K562 (cell line): ENCODE results near the gene MYL10. TPM values are rescaled to one million over a fixed set of nuclear protein-coding genes. Genes with fewer than 3 reads are reported as not detected.

ENCODE experiments used
- ATAC-seq: fragments of 200-7000 bp; cut with Tn5 transposase; 3 replicates; pipeline ENCODE4 v1.9.1; 2020; ENCODE audit warnings: moderate library complexity
- BruUV-seq: library from RNA; stranded (reverse); fragments of 400-500 nt; replicated peaks from 2 replicates; lab custom pipeline; 2021; lab: Mats Ljungman, UMichigan
- CTCF ChIA-PET: fragments of 300-600 bp; formaldehyde crosslinking; extraction: SDS; loops from one replicate; lab custom pipeline; 2021; ENCODE audit warnings: low intra/inter-chr PET ratio; lab: Yijun Ruan, JAX
- POLR2A ChIA-PET: fragments of 300-600, 350-650 bp; sonication (Branson Sonifier 250); formaldehyde crosslinking; extraction: SDS; loops from one replicate; lab custom pipeline; 2021; ENCODE audit warnings: antibody characterized with exemption, inconsistent platforms; lab: Yijun Ruan, JAX
- DNase-seq, 4 experiments: peaks; one replicate each; pipeline versions ENCODE4 v3.0.0 to v3.0.0-alpha.2; 2011 to 2018; ENCODE audit warnings: low spot score in 3 of 4, mixed read lengths in 3 of 4; ENCODE audit errors: extremely low read depth in 1 of 4
- FAIRE-seq: peaks from 2 replicates; lab custom pipeline; 2011; peaks lifted over from hg19 to GRCh38; lab: Jason Lieb, UNC
- H2AFZ ChIP-seq: 2 replicates; pipeline ENCODE4 v1.6.0; 2011; ENCODE audit warnings: low read depth, low read length, control low read depth, inconsistent platforms
- H3K27ac ChIP-seq: fragments of 200-600 bp; 3 replicates; pipeline ENCODE4 v1.8.0; 2011; ENCODE audit warnings: low read depth, mild to moderate bottlenecking, control low read depth, inconsistent platforms, low read length, moderate library complexity, mixed read lengths; ENCODE audit errors: extremely low read depth
- H3K27me3 ChIP-seq, 2 experiments: fragments of 300-600 bp in 1 of 2; 2 replicates in 1 of 2; 3 replicates in 1 of 2; pipeline versions ENCODE4 v1.6.0 to v1.8.0; 2011; ENCODE audit warnings: inconsistent platforms in 2 of 2, low read length in 2 of 2, mild to moderate bottlenecking in 1 of 2, mixed read lengths in 1 of 2, moderate library complexity in 1 of 2; ENCODE audit not compliant: control insufficient read depth in 2 of 2, insufficient read depth in 2 of 2
- H3K36me3 ChIP-seq: fragments of 300-600 bp; 3 replicates; pipeline ENCODE4 v1.8.0; 2011; ENCODE audit warnings: mild to moderate bottlenecking, low read length, inconsistent platforms; ENCODE audit not compliant: control insufficient read depth, insufficient read depth
- H3K4me1 ChIP-seq, 2 experiments: fragments of 200-600 bp in 1 of 2; replicated peaks in 1 of 2; 2 replicates in 1 of 2; 3 replicates in 1 of 2; pipeline versions ENCODE4 v1.5.1 to v1.8.0; 2011; ENCODE audit warnings: inconsistent platforms in 2 of 2, low read length in 2 of 2, mild to moderate bottlenecking in 1 of 2, mixed read lengths in 1 of 2, moderate library complexity in 1 of 2; ENCODE audit not compliant: control insufficient read depth in 2 of 2, insufficient read depth in 2 of 2
- H3K4me2 ChIP-seq: 2 replicates; pipeline ENCODE4 v1.6.1; 2011; ENCODE audit warnings: low read length, control low read depth, inconsistent platforms, mixed read lengths; ENCODE audit not compliant: insufficient read depth
- H3K4me3 ChIP-seq: fragments of 200-600 bp; sonication (generic), shearing (Covaris generic); 2 replicates; pipeline ENCODE4 v1.5.1; 2016; ENCODE audit warnings: control low read depth, inconsistent platforms
- H3K79me2 ChIP-seq: fragments of 200-600 bp; 3 replicates; pipeline ENCODE4 v1.8.0; 2011; ENCODE audit warnings: low read length, inconsistent platforms; ENCODE audit not compliant: control insufficient read depth, insufficient read depth
- H3K9ac ChIP-seq, 2 experiments: 2 replicates each; pipeline versions ENCODE4 v1.6.0 to v1.6.1; 2011; ENCODE audit warnings: low read depth in 2 of 2, low read length in 2 of 2, control low read depth in 1 of 2, inconsistent platforms in 1 of 2, mild to moderate bottlenecking in 1 of 2, mixed read lengths in 1 of 2; ENCODE audit not compliant: insufficient read depth in 1 of 2
- H3K9me1 ChIP-seq: one replicate; pipeline ENCODE4 v1.6.0; 2011; ENCODE audit warnings: inconsistent platforms, mild to moderate bottlenecking, low read length, moderate library complexity; ENCODE audit not compliant: control insufficient read depth, insufficient read depth
- H3K9me3 ChIP-seq: replicated peaks from 2 replicates; pipeline ENCODE4 v1.5.1; 2011; ENCODE audit warnings: low read depth, low read length, inconsistent platforms; ENCODE audit not compliant: control insufficient read depth, insufficient read depth
- H4K20me1 ChIP-seq: replicated peaks from 2 replicates; pipeline ENCODE4 v1.6.1; 2011; ENCODE audit warnings: low read length, inconsistent platforms, mixed read lengths; ENCODE audit not compliant: control insufficient read depth, insufficient read depth
- CSDE1 ChIP-seq, 2 experiments: fragments of 450-650 bp; IDR thresholded peaks; 2 replicates each; pipeline ENCODE4 v1.6.1; 2016; ENCODE audit warnings: mild to moderate bottlenecking in 1 of 2
- ESRRB ChIP-seq: fragments of 250-450 bp; sonication (Bioruptor Pico); IDR thresholded peaks from 2 replicates; pipeline ENCODE4 v1.5.0; 2020; ENCODE audit warnings: mild to moderate bottlenecking, moderate library complexity, borderline replicate concordance
- ZC3H11A ChIP-seq: IDR thresholded peaks from 2 replicates; pipeline ENCODE4 v1.6.1; 2012; ENCODE audit warnings: low read depth, low read length, improper control_type of control experiment
- ZC3H8 ChIP-seq: fragments of 450-650 bp; IDR thresholded peaks from 2 replicates; pipeline ENCODE4 v1.6.1; 2017
- ZNF3 ChIP-seq: fragments of 250-450 bp; sonication (Bioruptor Pico); IDR thresholded peaks from 2 replicates; pipeline ENCODE4 v1.5.0; 2021; ENCODE audit warnings: mild to moderate bottlenecking, moderate library complexity
- WGBS: fragments of 100-300 bp; shearing (Covaris generic); methylation state at CpG from one replicate; pipeline ENCODE4 v1.1.6; 2016; ENCODE audit warnings: low coverage, mixed read lengths; ENCODE audit not compliant: insufficient coverage; ENCODE audit errors: missing lambda C conversion rate; 5-methylcytosine and 5-hydroxymethylcytosine counted together
- in situ Hi-C: fragments of 300-500 bp; cut with MboI; formaldehyde crosslinking; loops from 4 replicates; pipeline ENCODE4 v1.15.0; 2018; ENCODE audit warnings: inconsistent platforms, mixed read lengths
- intact Hi-C: fragments of 100-400 bp; cut with micrococcal nuclease; formaldehyde crosslinking; loops from 2 replicates; pipeline ENCODE4 v1.14.2; 2022
- polyA plus RNA-seq, 8 experiments: library from polyadenylated mRNA; depleted of rRNA in 4 of 8; stranded (reverse) in 5 of 8; unstranded in 3 of 8; fragments of >200 nt; fragmentation: Nextera tagmentation in 2 of 8; fragmentation: Illumina TruSeq in 1 of 8; extraction: Ambion mirVana in 2 of 8; extraction: Trizol in 1 of 8; gene quantifications; 2 replicates each; pipeline versions ENCODE4 v1.2.1 to v1.2.3, GENCODE V29; 2011 to 2014; ENCODE audit warnings: inconsistent platforms in 1 of 8, missing spikeins in 1 of 8
- total RNA-seq, 7 experiments: library from RNA; depleted of rRNA in 6 of 7; stranded (reverse); fragments of >200 nt in 6 of 7; fragmentation: Illumina TruSeq in 2 of 7; extraction: Trizol in 2 of 7; gene quantifications; 2 replicates each; pipeline versions ENCODE4 v1.2.1 to v1.2.3, GENCODE V29; 2011 to 2021; ENCODE audit warnings: low replicate concordance in 1 of 7
- TF ChIP-seq, protein P1 (sequence below), 2 experiments: IDR thresholded peaks; 2 replicates each; pipeline ENCODE4 v1.6.1; 2011; ENCODE audit warnings: borderline replicate concordance in 1 of 2, control low read depth in 1 of 2, low read depth in 1 of 2, low read length in 1 of 2, mild to moderate bottlenecking in 1 of 2, mixed read lengths in 1 of 2, moderate library complexity in 1 of 2; ENCODE audit not compliant: insufficient read depth in 1 of 2, insufficient read length in 1 of 2, poor library complexity in 1 of 2, severe bottlenecking in 1 of 2; ENCODE audit errors: extremely low read depth in 1 of 2
- TF ChIP-seq, protein P2 (sequence below), 3 experiments: IDR thresholded peaks in 2 of 3; conservative IDR thresholded peaks in 1 of 3; 2 replicates each; pipeline ENCODE4 v1.5.1; 2011 to 2012; ENCODE audit warnings: low read length in 3 of 3, mild to moderate bottlenecking in 3 of 3, control low read depth in 2 of 3, improper control_type of control experiment in 1 of 3, inconsistent platforms in 1 of 3, low read depth in 1 of 3, mixed read lengths in 1 of 3, moderate library complexity in 1 of 3; ENCODE audit not compliant: insufficient read depth in 2 of 3

MYL10 gene
- total and polyA plus RNA-seq, 9 of the 15 experiments (the other 6 are each of a cell fraction or from before 2014, with no cell fraction given): not detected

DNA sequence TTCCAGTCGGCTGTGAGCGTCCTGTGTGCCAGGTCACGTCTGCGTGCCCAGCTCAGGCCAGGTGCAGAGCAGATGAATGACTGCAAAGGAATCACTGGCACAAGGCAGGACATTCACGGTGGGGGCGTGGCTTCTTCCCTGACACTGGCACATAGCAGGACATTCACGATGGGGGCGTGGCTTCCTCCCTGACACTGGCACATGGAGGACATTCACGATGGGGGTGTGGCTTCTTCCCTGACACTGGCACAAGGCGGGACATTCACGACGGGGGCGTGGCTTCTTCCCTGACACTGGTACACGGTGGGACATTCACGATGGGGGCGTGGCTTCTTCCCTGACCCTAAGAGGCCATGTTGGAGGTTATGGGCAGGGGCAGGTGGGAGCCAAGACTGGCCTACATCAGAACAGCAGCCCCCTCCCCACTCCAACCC is 64.3 kb downstream of the MYL10 start:
- Histone ChIP-seq H3K9me3 (no peaks in the 10 kb centered on the region), H3K36me3 (no peaks in the 10 kb centered on the region), H3K27me3 (peaks cover 5 to 56% of the 10 kb centered on the region in 2 experiments; a peak in 4 of 5 replicates), H3K4me2 (no peak overlapping the region), H3K4me1 (peaks cover 0 to 10% of the 10 kb centered on the region in 2 experiments; a peak in 2 of 5 replicates), H3K4me3 (no peak overlapping the region), H4K20me1 (no peaks in the 10 kb centered on the region; the same call in 1 of the 2 replicates), H3K9ac (no peak overlapping the region), H3K9me1 (no peaks in the 10 kb centered on the region), H3K27ac (no peak overlapping the region), H2AFZ (no peak overlapping the region), H3K79me2 (no peaks in the 10 kb centered on the region)
- DNase-seq (peak in 3 of 4 experiments; percentile 8 to 49 (median 41)), ATAC-seq (no peak), FAIRE-seq (no peak)
- CTCF ChIA-PET: no interaction called here
- intact Hi-C loops: no loop called here
- TF ChIP-seq, protein P1, sequence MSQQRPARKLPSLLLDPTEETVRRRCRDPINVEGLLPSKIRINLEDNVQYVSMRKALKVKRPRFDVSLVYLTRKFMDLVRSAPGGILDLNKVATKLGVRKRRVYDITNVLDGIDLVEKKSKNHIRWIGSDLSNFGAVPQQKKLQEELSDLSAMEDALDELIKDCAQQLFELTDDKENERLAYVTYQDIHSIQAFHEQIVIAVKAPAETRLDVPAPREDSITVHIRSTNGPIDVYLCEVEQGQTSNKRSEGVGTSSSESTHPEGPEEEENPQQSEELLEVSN (IDR thresholded peaks at IDR 0.05; ENCODE audit: borderline replicate concordance in 1 of 2, extremely low read depth in 1 of 2, insufficient read depth in 1 of 2, insufficient read length in 1 of 2, low read depth in 1 of 2, low read length in 1 of 2, poor library complexity in 1 of 2, severe bottlenecking in 1 of 2): no peak
- TF ChIP-seq ESRRB (CRISPR knock-in tag): no peak
- TF ChIP-seq, protein P2, sequence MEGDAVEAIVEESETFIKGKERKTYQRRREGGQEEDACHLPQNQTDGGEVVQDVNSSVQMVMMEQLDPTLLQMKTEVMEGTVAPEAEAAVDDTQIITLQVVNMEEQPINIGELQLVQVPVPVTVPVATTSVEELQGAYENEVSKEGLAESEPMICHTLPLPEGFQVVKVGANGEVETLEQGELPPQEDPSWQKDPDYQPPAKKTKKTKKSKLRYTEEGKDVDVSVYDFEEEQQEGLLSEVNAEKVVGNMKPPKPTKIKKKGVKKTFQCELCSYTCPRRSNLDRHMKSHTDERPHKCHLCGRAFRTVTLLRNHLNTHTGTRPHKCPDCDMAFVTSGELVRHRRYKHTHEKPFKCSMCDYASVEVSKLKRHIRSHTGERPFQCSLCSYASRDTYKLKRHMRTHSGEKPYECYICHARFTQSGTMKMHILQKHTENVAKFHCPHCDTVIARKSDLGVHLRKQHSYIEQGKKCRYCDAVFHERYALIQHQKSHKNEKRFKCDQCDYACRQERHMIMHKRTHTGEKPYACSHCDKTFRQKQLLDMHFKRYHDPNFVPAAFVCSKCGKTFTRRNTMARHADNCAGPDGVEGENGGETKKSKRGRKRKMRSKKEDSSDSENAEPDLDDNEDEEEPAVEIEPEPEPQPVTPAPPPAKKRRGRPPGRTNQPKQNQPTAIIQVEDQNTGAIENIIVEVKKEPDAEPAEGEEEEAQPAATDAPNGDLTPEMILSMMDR (IDR thresholded peaks at IDR 0.05 in 2 of 3, conservative IDR thresholded peaks at IDR 0.05 in 1 of 3; ENCODE audit: insufficient read depth in 2 of 3, low read depth in 1 of 3, low read length in 3 of 3): no peak
- TF ChIP-seq ZC3H11A: no peak
- TF ChIP-seq ZC3H8: no peak
- TF ChIP-seq ZNF3 (CRISPR knock-in tag): no peak
- TF ChIP-seq CSDE1 (IDR thresholded peaks at IDR 0.05): no peak
- BruUV-seq: no TSS peak
- WGBS: 6% methylated on average over 15 of the region's 16 CpGs
- POLR2A ChIA-PET: no interaction called here
- in situ Hi-C loops: no loop called here
